Left hindlimb (tissue), 1 donor: ENCODE data around the gene PDE4A.
"Not testable (repeated sequence)": the region's sequence is repeated elsewhere in the genome, so short reads cannot be mapped to it uniquely, and the experiment has no call there.

ENCODE experiments used
- DNase-seq: peaks from one replicate; pipeline ENCODE4 v3.0.0-alpha.2; 2018

The PDE4A gene

DNA sequence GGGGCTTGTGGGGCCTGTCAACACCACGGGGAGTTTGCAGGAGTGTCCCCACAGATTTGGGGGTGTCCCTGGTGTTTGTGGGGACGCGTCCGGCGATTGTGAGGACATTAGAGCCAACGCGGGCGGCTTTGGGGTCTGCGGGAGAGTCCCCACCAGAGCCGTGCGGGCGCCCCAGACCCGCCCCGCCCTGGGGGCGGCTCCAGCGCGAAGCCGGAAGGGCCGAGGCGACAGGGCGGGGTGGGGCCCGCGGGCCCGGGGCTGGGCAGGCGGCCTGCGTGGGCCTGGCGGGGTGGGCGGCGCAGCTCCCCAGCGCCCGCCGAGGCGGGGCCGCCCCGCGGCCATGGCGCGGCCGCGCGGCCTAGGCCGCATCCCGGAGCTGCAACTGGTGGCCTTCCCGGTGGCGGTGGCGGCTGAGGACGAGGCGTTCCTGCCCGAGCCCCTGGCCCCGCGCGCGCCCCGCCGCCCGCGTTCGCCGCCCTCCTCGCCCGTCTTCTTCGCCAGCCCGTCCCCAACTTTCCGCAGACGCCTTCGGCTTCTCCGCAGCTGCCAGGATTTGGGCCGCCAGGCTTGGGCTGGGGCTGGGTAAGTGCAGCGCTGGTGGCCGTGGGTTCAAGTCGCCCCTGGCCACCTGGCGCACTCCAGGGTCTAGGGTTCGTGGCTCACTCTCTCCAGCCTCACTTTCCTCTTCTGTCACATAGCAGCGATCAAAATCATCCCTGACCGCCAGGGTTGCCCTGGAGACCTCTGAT is 10.3 kb downstream of the PDE4A start:
- no peak for DNase-seq

- DNase-seq = no peak
Observed at GRCh38 chr19:10431254-10431942, 11.1 kb downstream of the PDE4A start.

DNA sequence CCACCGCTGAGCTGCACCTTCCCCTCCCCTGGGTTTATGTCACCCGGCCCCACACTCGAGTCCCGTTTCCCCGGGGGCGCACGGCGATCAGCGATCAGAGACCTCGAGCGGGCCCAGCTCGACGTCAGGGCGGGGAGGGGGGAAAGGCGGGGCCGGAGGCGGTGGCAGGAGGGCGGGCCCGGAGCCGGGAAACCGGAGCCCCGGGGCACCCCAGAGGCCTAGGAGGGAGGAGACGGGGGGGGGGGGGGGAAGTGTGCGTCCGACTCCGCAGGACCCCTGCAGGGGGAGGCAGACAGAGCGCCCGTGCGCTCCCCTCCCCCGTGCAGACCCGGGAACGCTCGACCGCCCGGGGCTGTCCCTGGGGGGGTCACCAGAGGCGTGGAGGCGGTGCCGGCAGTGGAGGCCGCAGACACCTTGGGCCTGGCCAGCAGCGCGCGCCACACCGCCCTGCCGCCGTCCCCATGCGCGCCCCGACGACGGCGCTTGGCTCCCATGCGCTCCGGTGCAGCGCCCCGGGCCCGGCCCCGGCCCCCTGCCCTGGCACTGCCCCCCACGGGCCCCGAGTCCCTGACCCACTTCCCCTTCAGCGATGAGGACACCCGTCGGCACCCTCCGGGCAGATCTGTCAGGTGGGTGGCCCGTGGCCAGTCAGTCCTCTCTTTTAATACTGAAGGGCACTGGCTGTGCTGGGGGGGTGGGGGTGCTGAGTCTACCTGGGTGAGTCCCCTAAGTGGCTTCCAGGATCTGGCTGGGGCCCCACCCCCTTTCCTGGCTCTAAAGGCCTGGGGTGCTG is 11.8 kb downstream of the PDE4A start:
- DNase-seq = no peak

DNA sequence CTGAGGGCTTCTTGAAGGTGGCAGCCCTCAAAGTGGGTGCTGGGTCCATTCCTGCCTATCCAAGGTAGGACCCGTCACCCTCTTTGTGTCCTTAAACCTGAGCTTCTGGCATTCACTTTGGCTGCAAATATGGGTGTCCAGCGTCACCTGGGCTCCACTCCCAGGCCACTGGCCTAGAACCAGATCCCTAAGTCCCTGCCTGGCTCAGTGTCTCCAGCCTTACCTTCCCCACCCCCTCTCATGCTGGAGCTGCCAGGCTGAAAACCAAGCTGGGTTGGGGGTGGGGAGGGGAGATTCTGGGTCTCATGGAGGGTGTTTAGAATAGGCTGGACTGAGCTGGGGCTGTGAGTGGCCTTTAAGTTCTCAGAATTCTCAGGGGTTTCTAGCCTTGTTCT is 12.4 kb downstream of the PDE4A start:
- no peak for DNase-seq

DNA sequence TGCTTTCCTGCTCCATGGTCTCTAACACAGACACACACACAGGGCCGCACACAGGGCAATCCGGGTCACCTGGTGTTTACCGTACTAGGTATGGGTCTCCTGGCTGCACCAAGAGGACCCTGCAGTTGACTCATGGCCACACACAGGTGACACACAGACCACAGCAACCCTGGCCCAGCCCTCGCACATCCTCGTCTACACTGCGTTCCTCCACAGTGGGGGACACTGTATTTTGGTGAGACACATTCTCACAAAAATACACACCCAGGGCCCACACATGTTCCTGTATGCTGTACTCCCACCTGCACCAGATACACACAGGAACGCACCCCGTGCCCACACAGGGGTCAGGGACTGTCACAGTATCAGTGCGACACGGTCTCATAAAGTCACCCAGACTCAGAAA is 12.8 kb downstream of the PDE4A start:
- DNase-seq = no peak

DNA sequence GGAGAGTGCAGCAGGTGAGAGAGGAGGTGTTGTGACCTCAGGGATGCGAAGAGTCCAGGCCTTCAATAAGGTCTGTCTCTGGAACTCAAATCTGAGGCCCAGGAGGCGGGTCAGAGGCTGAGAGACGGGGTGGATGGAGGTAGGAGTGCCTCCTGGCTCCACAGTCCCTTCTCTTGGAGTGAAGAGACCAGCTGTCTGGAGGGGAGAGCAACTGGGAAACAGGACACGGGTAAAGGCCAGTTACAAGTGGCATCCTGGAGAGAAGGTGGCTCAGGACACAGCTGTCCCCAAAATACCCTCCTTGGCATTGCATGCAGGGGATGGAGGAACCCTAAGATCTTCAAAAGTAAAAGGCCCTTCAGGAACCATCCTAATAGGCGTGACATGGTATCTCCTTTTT is 19.2 kb downstream of the PDE4A start:
- no peak for DNase-seq

DNA sequence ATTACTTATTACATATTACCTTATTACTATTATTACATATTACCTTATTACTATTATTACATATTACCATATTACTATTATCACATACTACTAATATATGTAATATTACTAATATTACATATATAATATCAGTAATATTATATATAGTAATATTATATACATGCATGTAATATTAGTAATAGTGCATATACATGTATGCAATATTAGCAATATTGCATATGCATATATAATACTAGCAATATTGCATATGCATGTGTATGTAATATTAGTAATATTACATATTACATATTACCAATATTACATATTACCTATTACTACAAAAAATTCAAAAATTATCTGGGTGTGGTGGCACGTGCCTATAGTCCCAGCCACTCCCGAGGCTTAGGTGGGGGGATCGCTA is 22.4 kb downstream of the PDE4A start:
- no peak for DNase-seq

GRCh38 chr19:10449037-10449436 is 28.7 kb downstream of the PDE4A start:
- DNase-seq = no peak

- DNase-seq = no peak
Observed at GRCh38 chr19:10450191-10450852, 30.0 kb downstream of the PDE4A start.

GRCh38 chr19:10450853-10451609 is 30.7 kb downstream of the PDE4A start:
- no peak for DNase-seq

- no peak for DNase-seq
Observed at GRCh38 chr19:10452726-10453618, 32.6 kb downstream of the PDE4A start.

DNA sequence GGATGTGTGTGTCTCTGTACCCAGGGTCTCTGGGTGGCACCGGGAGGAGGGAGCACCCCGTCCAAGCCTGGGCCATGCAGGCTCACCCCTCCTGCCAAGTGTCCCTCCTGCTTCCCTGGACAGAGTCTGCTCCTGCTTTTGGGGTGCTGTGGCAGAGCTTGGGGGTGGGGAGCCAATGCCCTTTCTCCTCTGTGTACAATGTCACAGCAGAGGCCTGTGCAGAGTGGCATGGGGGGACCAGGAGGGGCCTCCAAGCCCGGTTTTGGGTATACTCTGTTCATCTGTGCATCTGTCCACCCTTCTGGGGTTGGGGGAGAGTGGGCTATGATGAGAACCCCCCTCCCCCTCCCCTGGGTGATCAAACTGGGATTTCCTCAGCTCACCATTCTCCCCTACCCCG is 33.5 kb downstream of the PDE4A start:
- no peak for DNase-seq

- no peak for DNase-seq
Observed at GRCh38 chr19:10454267-10454666, 33.9 kb downstream of the PDE4A start.

- not testable (repeated sequence) for DNase-seq
Observed at GRCh38 chr19:10458733-10459132, 38.4 kb downstream of the PDE4A start.

DNA sequence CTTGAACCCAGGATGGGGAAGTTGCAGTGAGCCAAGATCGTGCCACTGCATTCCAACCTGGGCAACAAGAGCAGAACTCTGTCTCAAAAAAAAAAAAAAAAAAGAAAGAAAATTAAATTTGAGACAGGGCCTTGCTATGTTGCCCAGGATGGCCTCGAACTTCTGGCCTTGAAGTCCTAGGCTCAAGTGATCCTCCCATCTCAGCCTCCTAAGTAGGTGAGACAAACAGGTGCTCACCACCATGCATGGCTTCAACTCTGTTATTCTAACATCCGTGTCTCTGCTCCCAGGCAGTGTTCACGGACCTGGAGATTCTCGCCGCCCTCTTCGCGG is 40.3 kb downstream of the PDE4A start:
- DNase-seq = no peak

DNA sequence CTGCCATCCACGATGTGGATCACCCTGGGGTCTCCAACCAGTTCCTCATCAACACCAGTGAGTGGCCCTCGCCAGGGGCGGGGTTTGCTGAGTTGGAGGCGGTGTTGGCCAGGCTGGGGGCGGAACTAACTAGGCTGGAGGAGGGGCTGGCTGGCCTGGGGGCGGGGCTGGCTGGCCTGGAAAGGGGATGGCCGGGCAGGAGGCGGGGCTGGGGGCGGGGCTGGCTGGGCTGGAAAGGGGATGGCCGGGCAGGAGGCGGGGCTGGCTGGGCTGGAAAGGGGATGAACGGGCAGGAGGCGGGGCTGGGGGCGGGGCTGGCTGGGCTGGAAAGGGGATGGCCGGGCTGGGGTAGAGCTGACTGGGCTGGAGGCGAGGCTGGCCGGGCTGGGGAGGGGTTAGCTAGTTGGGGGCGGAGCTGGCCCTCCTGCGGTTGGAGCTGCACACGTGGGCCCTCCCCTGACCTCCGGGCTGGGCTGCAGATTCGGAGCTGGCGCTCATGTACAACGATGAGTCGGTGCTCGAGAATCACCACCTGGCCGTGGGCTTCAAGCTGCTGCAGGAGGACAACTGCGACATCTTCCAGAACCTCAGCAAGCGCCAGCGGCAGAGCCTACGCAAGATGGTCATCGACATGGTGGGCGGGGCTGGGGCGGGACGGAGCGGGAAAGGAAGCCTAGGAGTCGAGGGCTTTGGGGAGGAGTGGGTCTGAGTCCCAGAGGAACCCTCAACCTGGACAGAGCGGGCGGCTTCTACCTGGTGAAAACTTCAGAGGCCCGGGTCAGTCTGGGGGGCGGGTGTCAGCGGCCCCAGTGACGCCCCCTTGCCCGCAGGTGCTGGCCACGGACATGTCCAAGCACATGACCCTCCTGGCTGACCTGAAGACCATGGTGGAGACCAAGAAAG is 41.0 kb downstream of the PDE4A start:
- DNase-seq = peak; percentile 97

- DNase-seq = not testable (repeated sequence)
Observed at GRCh38 chr19:10462042-10462441, 41.7 kb downstream of the PDE4A start.

DNA sequence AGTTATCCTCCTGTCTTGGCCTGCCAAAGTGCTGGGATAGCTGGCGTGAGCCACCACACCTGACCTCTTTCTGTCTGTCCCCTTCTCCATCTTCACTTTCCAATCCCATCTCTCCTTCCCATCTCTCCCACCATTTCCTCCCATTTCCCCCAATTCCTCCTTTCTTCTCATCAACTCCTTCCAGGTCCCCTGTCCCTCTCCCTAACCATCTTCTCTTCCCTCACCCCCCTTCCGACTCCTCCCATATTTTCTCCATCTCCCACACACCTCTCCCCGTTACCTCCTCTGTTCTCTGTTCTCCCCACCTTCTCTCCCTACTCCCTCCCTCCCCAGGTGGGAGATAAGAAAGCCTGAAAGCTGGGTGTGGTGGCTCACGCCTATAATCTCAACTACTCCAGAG is 42.2 kb downstream of the PDE4A start:
- DNase-seq = no peak

GRCh38 chr19:10464456-10464855 is 44.1 kb downstream of the PDE4A start:
- no peak for DNase-seq

DNA sequence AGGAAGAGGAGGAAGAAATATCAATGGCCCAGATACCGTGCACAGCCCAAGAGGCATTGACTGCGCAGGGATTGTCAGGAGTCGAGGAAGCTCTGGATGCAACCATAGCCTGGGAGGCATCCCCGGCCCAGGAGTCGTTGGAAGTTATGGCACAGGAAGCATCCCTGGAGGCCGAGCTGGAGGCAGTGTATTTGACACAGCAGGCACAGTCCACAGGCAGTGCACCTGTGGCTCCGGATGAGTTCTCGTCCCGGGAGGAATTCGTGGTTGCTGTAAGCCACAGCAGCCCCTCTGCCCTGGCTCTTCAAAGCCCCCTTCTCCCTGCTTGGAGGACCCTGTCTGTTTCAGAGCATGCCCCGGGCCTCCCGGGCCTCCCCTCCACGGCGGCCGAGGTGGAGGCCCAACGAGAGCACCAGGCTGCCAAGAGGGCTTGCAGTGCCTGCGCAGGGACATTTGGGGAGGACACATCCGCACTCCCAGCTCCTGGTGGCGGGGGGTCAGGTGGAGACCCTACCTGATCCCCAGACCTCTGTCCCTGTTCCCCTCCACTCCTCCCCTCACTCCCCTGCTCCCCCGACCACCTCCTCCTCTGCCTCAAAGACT is 46.9 kb downstream of the PDE4A start:
- DNase-seq = no peak
